Measurements from ENCODE around the gene CCDC12. TPM values are rescaled to one million over a fixed set of nuclear protein-coding genes. Genes with fewer than 3 reads are reported as not detected.

The CCDC12 gene
- total RNA-seq, 4 donors from 2014 or later, result 56.1 to 86.8 (median 81.6) TPM

- no peak for DNase-seq (ENCODE audit: low spot score in 2 of 2)
- TF ChIP-seq EP300 (IDR thresholded peaks at IDR 0.05), result no peak
- TF ChIP-seq POLR2AphosphoS5 (IDR thresholded peaks at IDR 0.05), result no peak
- TF ChIP-seq, protein P1, sequence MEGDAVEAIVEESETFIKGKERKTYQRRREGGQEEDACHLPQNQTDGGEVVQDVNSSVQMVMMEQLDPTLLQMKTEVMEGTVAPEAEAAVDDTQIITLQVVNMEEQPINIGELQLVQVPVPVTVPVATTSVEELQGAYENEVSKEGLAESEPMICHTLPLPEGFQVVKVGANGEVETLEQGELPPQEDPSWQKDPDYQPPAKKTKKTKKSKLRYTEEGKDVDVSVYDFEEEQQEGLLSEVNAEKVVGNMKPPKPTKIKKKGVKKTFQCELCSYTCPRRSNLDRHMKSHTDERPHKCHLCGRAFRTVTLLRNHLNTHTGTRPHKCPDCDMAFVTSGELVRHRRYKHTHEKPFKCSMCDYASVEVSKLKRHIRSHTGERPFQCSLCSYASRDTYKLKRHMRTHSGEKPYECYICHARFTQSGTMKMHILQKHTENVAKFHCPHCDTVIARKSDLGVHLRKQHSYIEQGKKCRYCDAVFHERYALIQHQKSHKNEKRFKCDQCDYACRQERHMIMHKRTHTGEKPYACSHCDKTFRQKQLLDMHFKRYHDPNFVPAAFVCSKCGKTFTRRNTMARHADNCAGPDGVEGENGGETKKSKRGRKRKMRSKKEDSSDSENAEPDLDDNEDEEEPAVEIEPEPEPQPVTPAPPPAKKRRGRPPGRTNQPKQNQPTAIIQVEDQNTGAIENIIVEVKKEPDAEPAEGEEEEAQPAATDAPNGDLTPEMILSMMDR (IDR thresholded peaks at IDR 0.05), result no peak
- TF ChIP-seq POLR2A (IDR thresholded peaks at IDR 0.05), result no peak
- H3K27me3 ChIP-seq, result no peaks in the 10 kb centered on the region
- no peak overlapping the region for H3K27ac ChIP-seq
- 100% methylated on average over 9 of the region's 10 CpGs for WGBS
- H3K36me3 ChIP-seq, result peaks cover 89% of the 10 kb centered on the region
- H3K9me3 ChIP-seq, result no peaks in the 10 kb centered on the region
- no peak overlapping the region for H3K4me3 ChIP-seq
- H3K4me1 ChIP-seq, result no peaks in the 10 kb centered on the region
Observed at GRCh38 chr3:47000198-47000815, 23.8 kb upstream of the CCDC12 start.

DNA sequence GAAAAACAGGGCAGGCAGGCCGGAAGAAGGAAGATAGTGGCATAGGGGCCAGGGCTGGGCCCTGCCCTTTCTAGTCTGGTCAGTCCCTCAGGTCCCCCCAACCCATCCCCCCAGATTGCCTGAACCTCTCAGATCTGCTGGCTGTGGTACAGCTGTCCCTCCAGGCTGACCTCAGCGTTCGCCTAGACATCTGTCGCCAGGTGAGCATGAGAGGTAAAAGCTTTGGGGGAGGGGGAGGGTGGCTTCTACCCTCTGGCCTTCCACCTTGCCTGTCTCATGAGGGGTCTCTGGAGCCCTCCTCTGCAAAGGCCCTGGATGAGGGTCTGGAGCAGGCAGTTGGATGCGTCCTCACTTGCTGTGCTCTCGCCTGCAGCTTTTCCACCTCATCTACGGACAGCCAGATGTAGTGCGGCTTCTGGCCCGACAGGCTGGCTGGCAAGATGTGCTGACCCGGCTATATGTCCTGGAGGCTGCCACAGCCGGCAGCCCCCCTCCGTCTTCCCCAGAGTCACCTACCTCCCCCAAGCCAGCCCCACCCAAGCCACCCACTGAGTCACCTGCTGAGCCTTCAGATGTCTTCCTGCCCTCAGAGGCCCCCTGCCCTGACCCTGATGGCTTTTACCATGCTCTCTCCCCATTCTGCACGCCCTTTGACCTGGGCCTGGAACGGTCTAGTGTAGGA is 23.1 kb upstream of the CCDC12 start:
- 93% methylated on average over 14 of the region's 14 CpGs for WGBS

GRCh38 chr3:46998852-46999515 is 22.4 kb upstream of the CCDC12 start:
- DNase-seq (ENCODE audit: low spot score in 2 of 2), result no peak
- Histone ChIP-seq H3K4me3 (no peak overlapping the region), H3K36me3 (peaks cover 89% of the 10 kb centered on the region), H3K27ac (no peak overlapping the region), H3K9me3 (no peaks in the 10 kb centered on the region), H3K4me1 (no peaks in the 10 kb centered on the region), H3K27me3 (no peaks in the 10 kb centered on the region)
- WGBS, result 100% methylated on average over 1 of the region's 22 CpGs
- TF ChIP-seq, protein P1 (IDR thresholded peaks at IDR 0.05), result no peak
- no peak for TF ChIP-seq POLR2AphosphoS5 (IDR thresholded peaks at IDR 0.05)
- no peak for TF ChIP-seq POLR2A (IDR thresholded peaks at IDR 0.05)
- TF ChIP-seq EP300 (IDR thresholded peaks at IDR 0.05), result no peak

More for the DNA sequence above, 23.1 kb upstream of the CCDC12 start:
- H3K4me3 ChIP-seq, result no peak overlapping the region
- H3K4me1 ChIP-seq, result no peaks in the 10 kb centered on the region
- TF ChIP-seq EP300 (IDR thresholded peaks at IDR 0.05) (no peak), POLR2A (IDR thresholded peaks at IDR 0.05) (no peak), POLR2AphosphoS5 (IDR thresholded peaks at IDR 0.05) (no peak)
- TF ChIP-seq, protein P1 (IDR thresholded peaks at IDR 0.05), result no peak
- no peak overlapping the region for H3K27ac ChIP-seq
- H3K27me3 ChIP-seq, result no peaks in the 10 kb centered on the region
- peaks cover 89% of the 10 kb centered on the region for H3K36me3 ChIP-seq
- no peak for DNase-seq (ENCODE audit: low spot score in 2 of 2)
- H3K9me3 ChIP-seq, result no peaks in the 10 kb centered on the region

GRCh38 chr3:46998121-46998851 is 21.7 kb upstream of the CCDC12 start:
- no peaks in the 10 kb centered on the region for H3K9me3 ChIP-seq
- no peak overlapping the region for H3K27ac ChIP-seq
- no peak for DNase-seq (ENCODE audit: low spot score in 2 of 2)
- 75% methylated on average over 11 of the region's 27 CpGs for WGBS
- TF ChIP-seq, protein P1 (IDR thresholded peaks at IDR 0.05), result peak; percentile 50 to 69
- TF ChIP-seq POLR2A (IDR thresholded peaks at IDR 0.05), result no peak
- TF ChIP-seq POLR2AphosphoS5 (IDR thresholded peaks at IDR 0.05), result no peak
- no peaks in the 10 kb centered on the region for H3K4me1 ChIP-seq
- no peak overlapping the region for H3K4me3 ChIP-seq
- H3K27me3 ChIP-seq, result no peaks in the 10 kb centered on the region
- peaks cover 87% of the 10 kb centered on the region for H3K36me3 ChIP-seq

All from suprapubic skin (tissue), 4 donors.